ENCODE data around the gene PROKR2.
A peak's percentile ranks its signal among the peaks of the same experiment; 100 is the strongest.

The PROKR2 gene

DNA sequence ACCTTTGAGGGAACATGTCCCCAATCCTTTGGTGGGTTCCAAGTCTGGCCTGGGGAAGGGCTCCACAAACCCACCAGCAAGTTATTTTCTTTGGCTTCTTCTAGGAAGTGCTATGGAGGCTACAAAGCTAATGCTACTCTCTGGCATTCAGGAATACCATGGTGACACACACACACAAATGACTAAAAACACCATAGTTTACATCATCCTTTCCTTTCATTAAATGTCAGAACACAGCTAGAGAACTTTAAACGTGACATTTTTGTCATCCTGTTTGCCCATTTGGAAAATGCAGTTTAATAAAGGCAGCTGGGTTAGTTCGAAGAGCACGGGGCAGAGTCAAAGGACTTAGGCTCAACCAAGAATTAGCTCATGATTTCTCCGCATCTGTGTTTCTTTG, 40.2 kb upstream of the PROKR2 start:
- no peak for DNase-seq (ENCODE audit: low read depth)
- H3K4me3 ChIP-seq (ENCODE audit: control insufficient read depth, low read depth, low read length) = no peak overlapping the region
- TF ChIP-seq, protein P1, sequence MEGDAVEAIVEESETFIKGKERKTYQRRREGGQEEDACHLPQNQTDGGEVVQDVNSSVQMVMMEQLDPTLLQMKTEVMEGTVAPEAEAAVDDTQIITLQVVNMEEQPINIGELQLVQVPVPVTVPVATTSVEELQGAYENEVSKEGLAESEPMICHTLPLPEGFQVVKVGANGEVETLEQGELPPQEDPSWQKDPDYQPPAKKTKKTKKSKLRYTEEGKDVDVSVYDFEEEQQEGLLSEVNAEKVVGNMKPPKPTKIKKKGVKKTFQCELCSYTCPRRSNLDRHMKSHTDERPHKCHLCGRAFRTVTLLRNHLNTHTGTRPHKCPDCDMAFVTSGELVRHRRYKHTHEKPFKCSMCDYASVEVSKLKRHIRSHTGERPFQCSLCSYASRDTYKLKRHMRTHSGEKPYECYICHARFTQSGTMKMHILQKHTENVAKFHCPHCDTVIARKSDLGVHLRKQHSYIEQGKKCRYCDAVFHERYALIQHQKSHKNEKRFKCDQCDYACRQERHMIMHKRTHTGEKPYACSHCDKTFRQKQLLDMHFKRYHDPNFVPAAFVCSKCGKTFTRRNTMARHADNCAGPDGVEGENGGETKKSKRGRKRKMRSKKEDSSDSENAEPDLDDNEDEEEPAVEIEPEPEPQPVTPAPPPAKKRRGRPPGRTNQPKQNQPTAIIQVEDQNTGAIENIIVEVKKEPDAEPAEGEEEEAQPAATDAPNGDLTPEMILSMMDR (conservative IDR thresholded peaks at IDR 0.05; ENCODE audit: control insufficient read depth, insufficient read depth, low read depth, low read length) = no peak

- TF ChIP-seq, protein P1 (conservative IDR thresholded peaks at IDR 0.05; ENCODE audit: control insufficient read depth, insufficient read depth, low read depth, low read length) = no peak
- no peak for DNase-seq (ENCODE audit: low read depth)
- H3K4me3 ChIP-seq (ENCODE audit: control insufficient read depth, low read depth, low read length) = no peak overlapping the region
These were observed 38.1 kb upstream of the PROKR2 start for GRCh38 chr20:5354901-5355300.

DNA sequence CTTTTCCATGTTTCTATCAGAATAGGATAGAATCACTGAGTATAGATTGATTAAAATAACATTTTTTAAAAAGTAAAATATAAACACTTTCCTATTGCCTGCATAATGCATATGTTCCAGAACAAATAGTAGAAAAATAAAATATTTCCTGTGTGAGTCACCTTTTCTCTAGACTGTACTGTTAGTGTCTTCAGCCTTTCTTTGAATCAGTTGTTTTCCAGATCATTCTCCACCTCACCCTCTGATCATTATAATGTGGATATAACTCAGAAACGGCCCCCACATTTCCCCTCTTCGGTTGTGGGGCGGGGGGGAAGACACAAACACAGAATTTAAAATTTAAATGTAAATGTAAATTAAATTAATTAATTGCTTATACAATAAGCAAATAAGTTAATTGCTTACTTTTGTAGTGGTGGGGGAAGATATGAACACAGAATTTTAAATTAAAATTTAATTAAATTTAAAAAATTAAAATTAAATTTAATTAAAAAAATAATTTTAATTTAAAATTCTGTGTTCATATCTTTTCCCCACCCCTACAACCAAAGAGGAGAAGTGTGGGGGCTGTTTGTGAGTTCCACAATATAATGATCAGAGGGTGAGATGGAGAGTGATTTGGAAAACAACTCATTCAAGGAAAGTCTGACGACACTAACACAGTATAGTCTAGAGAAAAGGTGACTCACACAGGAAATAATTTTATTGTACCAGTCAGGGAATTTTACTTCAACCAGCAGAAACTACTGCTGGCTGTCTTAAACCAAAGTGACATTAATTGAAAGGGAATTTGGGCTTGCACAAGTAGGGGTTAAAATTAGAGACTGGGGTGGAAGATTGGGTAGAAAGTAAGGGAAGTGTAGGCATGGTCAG, 37.1 kb upstream of the PROKR2 start:
- TF ChIP-seq, protein P1 (conservative IDR thresholded peaks at IDR 0.05; ENCODE audit: control insufficient read depth, insufficient read depth, low read depth, low read length) = no peak
- no peak overlapping the region for H3K4me3 ChIP-seq (ENCODE audit: control insufficient read depth, low read depth, low read length)
- DNase-seq (ENCODE audit: low read depth) = peak; percentile 33

- DNase-seq (ENCODE audit: low read depth) = no peak
- H3K4me3 ChIP-seq (ENCODE audit: control insufficient read depth, low read depth, low read length) = no peak overlapping the region
- TF ChIP-seq, protein P1 (conservative IDR thresholded peaks at IDR 0.05; ENCODE audit: control insufficient read depth, insufficient read depth, low read depth, low read length) = no peak
These were observed 32.7 kb upstream of the PROKR2 start for GRCh38 chr20:5349448-5349847.

GRCh38 chr20:5342021-5342420, 25.3 kb upstream of the PROKR2 start:
- DNase-seq (ENCODE audit: low read depth) = peak; percentile 3
- no peak overlapping the region for H3K4me3 ChIP-seq (ENCODE audit: control insufficient read depth, low read depth, low read length)
- TF ChIP-seq, protein P1 (conservative IDR thresholded peaks at IDR 0.05; ENCODE audit: control insufficient read depth, insufficient read depth, low read depth, low read length) = no peak

- no peak for DNase-seq (ENCODE audit: low read depth)
- H3K4me3 ChIP-seq (ENCODE audit: control insufficient read depth, low read depth, low read length) = no peak overlapping the region
- TF ChIP-seq, protein P1 (conservative IDR thresholded peaks at IDR 0.05; ENCODE audit: control insufficient read depth, insufficient read depth, low read depth, low read length) = no peak
These were observed 14.6 kb upstream of the PROKR2 start for GRCh38 chr20:5331340-5331739.

All from fibroblast of mammary gland (primary cell).